Upper lobe of left lung (tissue), 6 donors: ENCODE measurements around the gene DGKQ. TPM values are rescaled to one million over a fixed set of nuclear protein-coding genes. Genes with fewer than 3 reads are reported as not detected.
"Not testable (repeated sequence)": the region's sequence is repeated elsewhere in the genome, so short reads cannot be mapped to it uniquely, and the experiment has no call there.

ENCODE experiments used
- ATAC-seq, 2 donors: fragments of 200-7000 bp; cut with Tn5 transposase; one replicate each; pipeline ENCODE4 v1.9.1; 2022; ENCODE audit warnings: mild to moderate bottlenecking in 2 of 2, moderate library complexity in 2 of 2; ENCODE audit not compliant: low FRiP score in 2 of 2
- DNase-seq, 2 donors: peaks; one replicate each; pipeline ENCODE4 v3.0.0-alpha.2; 2019 to 2020
- H3K27ac ChIP-seq, 4 donors: fragments of 200-600 bp; sonication (generic); one replicate each; pipeline ENCODE4 v1.5.1; 2016 to 2019
- H3K27me3 ChIP-seq, 4 donors: fragments of 200-600 bp; sonication (generic); one replicate each; pipeline ENCODE4 v1.5.1; 2017 to 2019
- H3K36me3 ChIP-seq, 4 donors: fragments of 200-600 bp; sonication (generic); one replicate each; pipeline ENCODE4 v1.5.1; 2016 to 2019
- H3K4me1 ChIP-seq, 4 donors: fragments of 200-600 bp; sonication (generic); one replicate each; pipeline ENCODE4 v1.5.1; 2018 to 2019
- H3K4me3 ChIP-seq, 4 donors: fragments of 200-600 bp; sonication (generic); one replicate each; pipeline ENCODE4 v1.5.1; 2017 to 2019; ENCODE audit warnings: mild to moderate bottlenecking in 2 of 4, moderate library complexity in 1 of 4
- H3K9me3 ChIP-seq, 4 donors: fragments of 200-600 bp; sonication (generic); one replicate each; pipeline ENCODE4 v1.5.1; 2018 to 2019
- CTCF ChIP-seq, 6 experiments: fragments of 450-650 bp in 4 of 6; fragments of 200-600 bp in 2 of 6; sonication (generic) in 2 of 6; IDR thresholded peaks; one replicate each; pipeline ENCODE4 v1.5.1; 2016 to 2019; ENCODE audit warnings: antibody characterized with exemption in 6 of 6
- EP300 ChIP-seq, 4 donors: sonication (generic); formaldehyde crosslinking; IDR thresholded peaks; one replicate each; pipeline ENCODE4 v1.5.1; 2017; ENCODE audit warnings: antibody characterized with exemption in 4 of 4, control low read depth in 2 of 4
- POLR2A ChIP-seq, 4 donors: fragments of 450-650 bp; IDR thresholded peaks; one replicate each; pipeline ENCODE4 v1.5.1; 2016 to 2017; ENCODE audit warnings: antibody characterized with exemption in 4 of 4, mild to moderate bottlenecking in 2 of 4
- POLR2AphosphoS5 ChIP-seq, 2 donors: sonication (generic); formaldehyde crosslinking; IDR thresholded peaks; one replicate each; pipeline ENCODE4 v1.5.1; 2017; ENCODE audit warnings: antibody characterized with exemption in 2 of 2
- WGBS, 2 donors: methylation state at CpG; one replicate each; pipeline ENCODE4 v1.1.5; 2017 to 2018; 5-methylcytosine and 5-hydroxymethylcytosine counted together
- total RNA-seq, 6 donors: library from RNA; depleted of rRNA in 4 of 6; stranded (reverse); fragments of >200 nt in 4 of 6; gene quantifications; one replicate each; pipeline versions ENCODE4 v1.1.0 to v1.2.1, GENCODE V29; 2016 to 2021
- donor health status: DM: no; HTN: no; CAD: no; lungs with moderate emphysema.
- donor health status: DM: no; HTN: yes; CAD: no; lungs with severe emphysema.

DGKQ gene
- total RNA-seq, 6 donors from 2014 or later, result 10.7 to 36.7 (median 17.5) TPM

- TF ChIP-seq EP300 (IDR thresholded peaks at IDR 0.05) (no peak), CTCF (IDR thresholded peaks at IDR 0.05) (no peak), POLR2AphosphoS5 (IDR thresholded peaks at IDR 0.05) (no peak), POLR2A (IDR thresholded peaks at IDR 0.05) (no peak)
- no peaks in the 10 kb centered on the region for H3K36me3 ChIP-seq
- DNase-seq, result peak in 1 of 2 donors; percentile 83
- peak overlapping the region in 1 of 4 donors; percentile 9 for H3K4me3 ChIP-seq
- peaks cover 29 to 43% (median 31%) of the 10 kb centered on the region in 4 donors for H3K4me1 ChIP-seq
- ATAC-seq, result no peak
- peaks cover 4 to 55% (median 38%) of the 10 kb centered on the region in 4 donors for H3K27me3 ChIP-seq
- H3K27ac ChIP-seq, result no peak overlapping the region
- no peaks in the 10 kb centered on the region for H3K9me3 ChIP-seq
- 23 to 29% methylated on average over 8 to 47 of the region's 48 CpGs for WGBS, 2 donors
Observed at GRCh38 chr4:1001561-1002130, 28.3 kb upstream of the DGKQ start.

DNA sequence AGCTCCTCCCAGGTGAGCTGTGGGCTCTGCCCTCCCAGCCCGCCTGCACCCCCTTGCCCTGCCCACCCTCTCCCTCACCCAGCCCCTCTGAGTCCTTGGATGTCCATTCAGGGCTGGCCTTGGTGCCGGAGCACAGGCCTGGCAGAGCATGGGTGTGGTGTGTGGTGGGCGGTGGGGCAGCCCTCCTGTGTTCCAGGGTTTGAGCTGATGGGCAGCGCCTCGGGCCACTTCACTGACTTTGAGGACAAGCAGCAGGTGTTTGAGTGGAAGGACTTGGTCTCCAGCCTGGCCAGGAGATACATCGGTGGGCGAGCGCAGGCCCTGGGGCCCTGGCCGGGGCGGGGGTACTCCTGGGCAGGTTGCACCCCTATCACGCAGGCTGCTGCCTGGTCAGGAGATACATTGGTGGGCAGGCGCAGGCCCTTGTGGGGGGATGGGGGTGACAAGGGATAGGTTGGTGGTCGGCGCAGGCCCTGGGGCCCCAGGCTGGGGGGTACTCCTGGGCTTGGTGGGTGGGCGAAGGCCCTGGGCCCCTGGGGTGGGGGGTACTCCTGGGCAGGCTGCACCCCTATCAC lies 27.4 kb upstream of the DGKQ start:
- ATAC-seq, result no peak
- H3K27me3 ChIP-seq, result peaks cover 4 to 56% (median 41%) of the 10 kb centered on the region in 4 donors
- no peak overlapping the region for H3K4me3 ChIP-seq
- WGBS, 2 donors, result 85 to 91% methylated on average over 7 to 13 of the region's 15 CpGs
- H3K36me3 ChIP-seq, result no peaks in the 10 kb centered on the region
- H3K27ac ChIP-seq, result no peak overlapping the region
- TF ChIP-seq EP300 (IDR thresholded peaks at IDR 0.05), result no peak
- TF ChIP-seq POLR2A (IDR thresholded peaks at IDR 0.05), result no peak
- TF ChIP-seq CTCF (IDR thresholded peaks at IDR 0.05), result no peak
- TF ChIP-seq POLR2AphosphoS5 (IDR thresholded peaks at IDR 0.05), result no peak
- peaks cover 29 to 44% (median 31%) of the 10 kb centered on the region in 4 donors for H3K4me1 ChIP-seq
- peak in 1 of 2 donors; percentile 82 for DNase-seq
- H3K9me3 ChIP-seq, result no peaks in the 10 kb centered on the region

- peaks cover 4 to 56% (median 40%) of the 10 kb centered on the region in 4 donors for H3K27me3 ChIP-seq
Observed at GRCh38 chr4:999882-1000425, 26.6 kb upstream of the DGKQ start.

GRCh38 chr4:999240-999863 lies 26.0 kb upstream of the DGKQ start:
- 56 to 63% methylated on average over 12 to 19 of the region's 21 CpGs for WGBS, 2 donors
- DNase-seq, result peak in 1 of 2 donors; percentile 45
- peaks cover 4 to 55% (median 39%) of the 10 kb centered on the region in 4 donors for H3K27me3 ChIP-seq

More at GRCh38 chr4:999882-1000425, 26.6 kb upstream of the DGKQ start:
- Histone ChIP-seq H3K9me3 (no peaks in the 10 kb centered on the region), H3K4me1 (peaks cover 29 to 44% (median 31%) of the 10 kb centered on the region in 4 donors), H3K4me3 (no peak overlapping the region), H3K36me3 (no peaks in the 10 kb centered on the region), H3K27ac (no peak overlapping the region)
- peak in 1 of 2 donors; percentile 37 for DNase-seq
- WGBS, 2 donors, result 54% methylated on average over 18 of the region's 18 CpGs; no CpG with 5 or more reads in 1 of the 2 donors
- no peak for ATAC-seq
- TF ChIP-seq CTCF (IDR thresholded peaks at IDR 0.05), result no peak
- TF ChIP-seq EP300 (IDR thresholded peaks at IDR 0.05), result no peak
- TF ChIP-seq POLR2AphosphoS5 (IDR thresholded peaks at IDR 0.05), result no peak
- TF ChIP-seq POLR2A (IDR thresholded peaks at IDR 0.05), result no peak

GRCh38 chr4:998096-998691 lies 24.8 kb upstream of the DGKQ start:
- Histone ChIP-seq H3K4me1 (peaks cover 28 to 41% (median 30%) of the 10 kb centered on the region in 4 donors), H3K4me3 (peak overlapping the region in 1 of 4 donors; percentile 47), H3K27ac (no peak overlapping the region), H3K27me3 (peaks cover 4 to 43% (median 33%) of the 10 kb centered on the region in 4 donors), H3K36me3 (no peaks in the 10 kb centered on the region), H3K9me3 (no peaks in the 10 kb centered on the region)
- WGBS, 2 donors, result 44 to 52% methylated on average over 5 to 12 of the region's 12 CpGs
- no peak for TF ChIP-seq POLR2A (IDR thresholded peaks at IDR 0.05)
- ATAC-seq, result no peak
- DNase-seq, result peak in 1 of 2 donors; percentile 56

More at GRCh38 chr4:999240-999863, 26.0 kb upstream of the DGKQ start:
- ATAC-seq, H3K27ac ChIP-seq, H3K4me3 ChIP-seq, H3K36me3 ChIP-seq, H3K9me3 ChIP-seq: not testable (repeated sequence)
- H3K4me1 ChIP-seq, result peaks cover 29 to 44% (median 31%) of the 10 kb centered on the region in 4 donors
